Right ventricle myocardium superior (tissue), 1 donor: ENCODE measurements around the gene MEF2B. TPM values are rescaled to one million over a fixed set of nuclear protein-coding genes. Genes with fewer than 3 reads are reported as not detected.
A peak's percentile ranks its signal among the peaks of the same experiment; 100 is the strongest.
"Not testable (repeated sequence)": the region's sequence is repeated elsewhere in the genome, so short reads cannot be mapped to it uniquely, and the experiment has no call there.

Source experiments
- ATAC-seq: fragments of 200-7000 bp; cut with Tn5 transposase; one replicate; pipeline ENCODE4 v1.9.1; 2020; ENCODE audit warnings: mild to moderate bottlenecking; ENCODE audit not compliant: poor library complexity
- DNase-seq: peaks from one replicate; pipeline ENCODE4 v3.0.0-alpha.2; 2020
- intact Hi-C: fragments of 100-400 bp; cut with DNase I; formaldehyde crosslinking; loops from one replicate; pipeline ENCODE4 v1.11.2; 2022
- total RNA-seq: library from RNA; stranded (reverse); fragmentation: NEBNext Ultra II Directional; extraction: Animal tissue kit (Norgen Biotek cat#: 25700); gene quantifications from one replicate; pipeline ENCODE4 v1.2.1, GENCODE V29; 2021
- donor health status: DM: no; HTN: yes; CAD: no; lungs with severe emphysema.

Gene MEF2B
- total RNA-seq, 1 donor from 2014 or later = 0.83 TPM

GRCh38 chr19:19138109-19138981 lies 31.7 kb downstream of the MEF2B start, which contains the start of gene TMEM161A:
Gene TMEM161A, minus strand, starts transcription at chr19:19138478. Its CDS starts 50 bp downstream, at chr19:19138428.
- DNase-seq (peak; percentile 98), ATAC-seq (peak; percentile 96)
- intact Hi-C loops = loop anchor here (5.0 kb wide), 1 partner anchor 86 kb away; no protein-coding TSS in a partner anchor

DNA sequence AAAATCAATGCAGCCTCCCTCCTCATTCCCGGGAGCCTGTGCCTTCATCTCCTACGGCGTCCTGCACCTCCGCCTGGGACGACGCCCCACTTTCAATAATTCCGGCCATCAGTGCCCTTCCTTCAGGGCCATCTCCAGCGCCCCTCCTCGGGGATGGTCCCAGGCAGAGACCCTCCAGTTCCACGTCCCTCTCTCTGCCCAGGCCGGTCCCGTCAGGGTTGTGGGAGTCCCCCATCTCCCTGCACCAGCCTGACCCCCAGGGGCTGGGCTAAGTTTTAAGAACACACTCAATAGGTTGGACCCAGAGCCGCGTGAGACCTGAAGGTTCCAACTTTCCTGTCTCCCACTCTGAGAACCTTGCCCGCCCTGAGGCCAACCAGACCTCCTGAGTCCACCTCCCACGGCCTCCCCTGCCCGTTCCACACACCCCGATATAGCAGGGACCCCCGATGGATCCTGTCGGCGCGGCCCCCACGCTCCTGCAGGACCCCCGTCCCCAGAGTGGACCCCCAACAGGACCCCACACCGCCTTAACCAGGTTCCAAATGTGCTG lies 32.4 kb downstream of the MEF2B start:
- ATAC-seq (peak; percentile 11), DNase-seq (no peak)
- intact Hi-C loops = loop anchor here (5.0 kb wide), 1 partner anchor 85 kb away; no protein-coding TSS in a partner anchor

- not testable (repeated sequence) for DNase-seq, ATAC-seq
- intact Hi-C loops = loop anchor here (5.0 kb wide), 1 partner anchor 83 kb away; no protein-coding TSS in a partner anchor
Measured at GRCh38 chr19:19135713-19136112, 34.4 kb downstream of the MEF2B start.

DNA sequence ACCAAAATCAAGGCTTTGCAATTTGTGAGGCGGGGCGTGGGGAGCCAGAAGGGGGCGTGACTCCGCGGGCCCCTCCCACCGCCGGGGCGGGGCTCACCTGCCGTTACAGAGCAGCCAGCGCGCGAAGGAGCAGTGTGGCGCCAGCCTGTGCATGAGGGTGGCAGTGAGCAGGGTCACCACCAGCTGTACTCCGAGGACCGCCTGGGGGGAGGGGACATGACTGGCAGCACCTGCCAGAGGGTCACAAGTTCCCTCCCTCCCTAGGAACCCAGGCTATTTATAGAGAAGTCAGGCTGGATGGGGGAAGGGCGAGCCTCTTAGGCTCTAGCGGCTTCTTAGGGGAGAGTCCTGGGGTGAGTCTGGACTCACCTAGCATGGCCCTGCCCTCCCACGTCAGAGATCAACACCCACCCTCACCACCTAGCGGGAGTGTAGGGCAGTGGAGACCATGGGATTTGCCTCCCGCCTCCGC lies 35.3 kb downstream of the MEF2B start:
- ATAC-seq = peak; percentile 74
- intact Hi-C loops = loop anchor here (5.0 kb wide), 1 partner anchor 82 kb away; no protein-coding TSS in a partner anchor
- peak; percentile 87 for DNase-seq

- ATAC-seq = no peak
- DNase-seq = no peak
- intact Hi-C loops = no loop called here
Measured at GRCh38 chr19:19133985-19134384, 36.1 kb downstream of the MEF2B start.

DNA sequence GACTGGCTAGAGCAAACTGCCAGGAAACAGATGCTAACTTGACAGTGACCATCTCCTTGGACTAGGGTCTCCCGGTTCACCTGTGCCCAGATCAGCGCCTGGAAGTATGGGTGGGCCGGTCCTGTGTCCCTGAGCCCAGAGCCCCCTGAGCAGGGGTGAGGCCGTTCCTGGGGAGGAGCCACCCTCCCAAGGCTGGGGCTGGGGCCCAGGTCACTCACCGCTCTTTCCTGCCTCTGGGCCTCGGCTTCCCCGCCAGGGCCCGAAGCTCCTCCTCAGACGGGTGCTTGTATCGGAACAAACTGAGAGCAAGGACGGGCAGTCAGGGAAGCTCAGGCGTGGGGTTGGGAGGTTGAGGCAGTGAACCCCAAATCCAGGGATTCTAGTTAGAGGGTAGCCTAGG lies 37.2 kb downstream of the MEF2B start:
- ATAC-seq (no peak), DNase-seq (no peak)
- intact Hi-C loops = no loop called here

- intact Hi-C loops = no loop called here
- ATAC-seq = no peak
- no peak for DNase-seq
Measured at GRCh38 chr19:19131989-19132388, 38.1 kb downstream of the MEF2B start.

DNA sequence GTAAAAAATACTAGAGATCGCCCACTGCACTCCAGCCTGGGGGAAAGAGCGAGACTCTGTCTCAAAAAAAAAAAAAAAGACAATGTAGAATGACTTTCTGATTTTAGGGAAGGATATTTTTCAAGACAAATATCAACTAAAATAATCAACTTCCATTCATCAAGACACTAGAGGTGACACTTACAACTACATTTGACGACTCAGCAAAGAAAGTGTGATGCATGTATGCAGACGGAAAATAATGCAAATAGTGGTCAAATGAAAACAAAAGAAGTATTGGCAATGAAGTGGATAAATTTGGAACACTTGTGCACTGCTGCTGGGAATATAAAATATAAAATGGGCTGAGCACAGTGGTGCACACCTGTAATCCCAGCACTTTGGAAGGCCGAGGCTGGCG lies 44.0 kb downstream of the MEF2B start:
- ATAC-seq (no peak), DNase-seq (no peak)
- intact Hi-C loops = no loop called here

DNA sequence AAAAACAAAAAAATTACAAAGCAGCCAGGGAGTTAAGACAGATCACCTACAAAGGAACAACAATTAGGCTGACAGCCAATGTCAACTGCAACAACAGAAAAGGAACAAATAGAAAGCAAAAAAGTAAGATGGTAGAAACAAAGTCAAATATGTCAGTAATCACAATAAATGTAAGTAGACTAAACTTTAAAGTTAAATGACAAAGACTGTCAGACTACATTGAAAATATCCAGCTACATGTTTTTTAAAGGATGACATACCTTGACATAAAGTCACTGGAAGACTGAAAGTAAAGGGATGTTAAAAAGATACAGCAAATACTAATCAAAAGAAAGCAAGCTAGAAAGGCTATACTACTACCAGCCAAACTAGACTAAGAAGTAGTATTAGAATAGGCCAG lies 46.7 kb downstream of the MEF2B start:
- ATAC-seq = no peak
- intact Hi-C loops = no loop called here
- DNase-seq = no peak

DNA sequence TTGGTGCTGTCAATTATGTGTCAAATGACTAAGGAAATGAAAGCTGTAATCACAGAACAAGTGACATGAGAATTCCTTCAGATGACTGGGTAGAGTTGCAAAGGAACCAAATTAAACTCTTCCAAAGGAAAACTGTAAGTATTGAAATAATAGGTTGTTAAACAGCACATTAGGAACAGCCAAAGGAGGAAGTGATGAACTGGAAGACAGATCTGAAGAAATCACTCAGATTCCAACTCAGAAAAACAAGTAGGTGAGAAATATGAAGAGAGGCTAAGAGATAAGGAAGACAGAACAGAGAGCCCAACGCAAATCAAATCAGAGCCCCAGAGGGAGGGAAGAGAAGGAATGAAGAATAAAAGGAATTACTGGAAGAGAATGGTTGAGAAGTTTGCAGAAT lies 47.2 kb downstream of the MEF2B start:
- no peak for ATAC-seq
- intact Hi-C loops = no loop called here
- no peak for DNase-seq

- ATAC-seq = no peak
- intact Hi-C loops = no loop called here
- DNase-seq = no peak
Measured at GRCh38 chr19:19121371-19121770, 48.7 kb downstream of the MEF2B start.

- peak; percentile 49 for ATAC-seq
- intact Hi-C loops = no loop called here
- peak; percentile 60 for DNase-seq
Measured at GRCh38 chr19:19120308-19121231, 49.5 kb downstream of the MEF2B start.

- intact Hi-C loops = no loop called here
- ATAC-seq (no peak), DNase-seq (no peak)
Measured at GRCh38 chr19:19119325-19120237, 50.5 kb downstream of the MEF2B start.

DNA sequence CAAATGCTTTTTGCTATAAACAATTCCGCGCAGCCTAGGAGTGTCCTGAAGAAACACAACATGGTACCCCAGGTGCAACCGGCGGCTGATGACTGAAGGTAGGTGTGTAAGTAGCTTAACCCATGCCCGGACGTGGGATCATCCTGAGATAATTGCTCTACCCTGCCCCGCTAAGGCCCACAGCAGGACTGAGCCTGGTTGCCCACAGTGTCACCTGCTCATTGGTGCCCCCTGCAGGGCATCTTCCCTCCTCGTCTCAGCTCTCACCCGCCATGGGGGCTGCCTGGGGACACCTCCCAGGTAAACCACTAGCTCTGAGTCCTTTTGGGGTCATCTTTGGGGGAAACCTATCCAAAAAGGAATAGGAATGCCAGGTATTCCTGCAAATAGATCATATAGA lies 54.1 kb downstream of the MEF2B start:
- ATAC-seq = no peak
- DNase-seq = no peak

DNA sequence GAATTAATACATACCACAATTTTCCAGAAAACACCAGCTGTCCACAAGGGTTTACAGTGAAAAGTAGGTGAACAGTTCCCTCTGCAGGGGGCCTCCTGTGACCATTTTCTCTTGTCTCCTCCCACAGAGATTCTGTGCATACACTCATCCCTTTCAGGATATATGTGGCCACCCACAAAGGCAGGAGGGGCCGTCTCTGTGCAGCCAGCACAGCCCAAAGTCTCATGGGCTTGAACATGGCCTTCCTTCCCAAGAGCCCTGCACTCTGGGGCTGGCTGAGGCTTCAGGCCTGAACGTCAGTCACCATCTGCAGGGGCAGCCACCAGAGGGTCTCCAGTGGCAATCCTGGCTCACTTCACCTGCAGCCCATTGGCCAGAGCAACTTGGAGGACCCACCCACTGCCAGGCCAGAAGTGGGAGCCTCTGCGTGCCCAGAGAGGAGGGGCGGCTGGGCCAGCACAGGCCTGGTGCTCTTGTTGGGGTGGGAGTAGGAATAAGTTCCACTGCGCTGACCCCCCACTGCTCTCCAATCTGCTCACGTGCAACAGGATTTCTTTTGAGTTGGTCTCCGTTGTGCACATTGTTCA lies 56.9 kb downstream of the MEF2B start:
- no peak for ATAC-seq
- DNase-seq = no peak
- intact Hi-C loops = no loop called here

More for the DNA sequence above, 54.1 kb downstream of the MEF2B start:
- intact Hi-C loops = no loop called here

DNA sequence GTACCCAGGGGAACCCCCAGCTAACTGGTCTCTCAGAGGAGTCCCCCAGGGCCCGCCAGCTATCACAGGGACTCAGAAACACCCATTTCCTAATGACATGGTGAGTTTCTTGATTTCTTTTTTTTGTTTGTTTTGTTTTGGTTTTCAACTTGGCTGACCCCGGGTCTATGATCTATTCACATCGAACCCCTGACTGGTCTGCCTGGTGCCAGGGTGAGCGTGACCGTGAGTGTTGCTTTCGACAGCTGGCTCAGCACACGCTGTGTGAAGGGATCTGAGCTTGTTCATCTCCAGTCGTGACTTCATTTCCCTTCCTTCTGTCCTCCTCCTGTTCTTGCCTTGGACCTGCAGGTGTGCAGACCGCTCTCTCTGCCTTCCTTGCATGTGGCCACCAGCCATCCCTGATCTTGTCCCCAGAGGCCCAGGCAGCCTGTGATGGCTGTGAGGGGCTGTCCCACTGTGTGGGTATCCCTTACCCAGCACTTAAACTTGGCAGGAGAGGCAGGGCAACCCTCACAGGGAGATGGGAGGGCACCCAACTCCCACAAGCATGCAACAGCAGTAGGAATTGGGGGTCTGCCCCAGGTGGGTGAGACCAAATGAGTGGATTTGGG lies 58.0 kb downstream of the MEF2B start:
- ATAC-seq (no peak), DNase-seq (no peak)
- intact Hi-C loops = no loop called here
